Endothelial cell of umbilical vein (primary cell): ENCODE measurements around the gene KLK1.

Source experiments
- CTCF ChIP-seq, 2 donors: IDR thresholded peaks; 1 replicate in 1 of 2; 2 replicates in 1 of 2; pipeline ENCODE4 v1.5.1; 2011; ENCODE audit warnings: low read length in 2 of 2, mild to moderate bottlenecking in 2 of 2, moderate library complexity in 2 of 2, control low read depth in 1 of 2, inconsistent platforms in 1 of 2, low read depth in 1 of 2; ENCODE audit not compliant: insufficient read depth in 1 of 2; ENCODE audit errors: extremely low read depth in 1 of 2
- JUN ChIP-seq: IDR thresholded peaks from 2 replicates; pipeline ENCODE4 v1.6.1; 2011; ENCODE audit warnings: borderline replicate concordance, low read depth; ENCODE audit not compliant: insufficient read length, insufficient read depth
- POLR2A ChIP-seq: IDR thresholded peaks from 2 replicates; pipeline ENCODE4 v1.6.1; 2012; ENCODE audit warnings: low read depth, mild to moderate bottlenecking, control low read depth, low read length
- POLR2AphosphoS5 ChIP-seq: IDR thresholded peaks from 2 replicates; pipeline ENCODE4 v1.6.1; 2012; ENCODE audit warnings: low read depth, mild to moderate bottlenecking, control low read depth, low read length, moderate library complexity; ENCODE audit not compliant: insufficient read depth

DNA sequence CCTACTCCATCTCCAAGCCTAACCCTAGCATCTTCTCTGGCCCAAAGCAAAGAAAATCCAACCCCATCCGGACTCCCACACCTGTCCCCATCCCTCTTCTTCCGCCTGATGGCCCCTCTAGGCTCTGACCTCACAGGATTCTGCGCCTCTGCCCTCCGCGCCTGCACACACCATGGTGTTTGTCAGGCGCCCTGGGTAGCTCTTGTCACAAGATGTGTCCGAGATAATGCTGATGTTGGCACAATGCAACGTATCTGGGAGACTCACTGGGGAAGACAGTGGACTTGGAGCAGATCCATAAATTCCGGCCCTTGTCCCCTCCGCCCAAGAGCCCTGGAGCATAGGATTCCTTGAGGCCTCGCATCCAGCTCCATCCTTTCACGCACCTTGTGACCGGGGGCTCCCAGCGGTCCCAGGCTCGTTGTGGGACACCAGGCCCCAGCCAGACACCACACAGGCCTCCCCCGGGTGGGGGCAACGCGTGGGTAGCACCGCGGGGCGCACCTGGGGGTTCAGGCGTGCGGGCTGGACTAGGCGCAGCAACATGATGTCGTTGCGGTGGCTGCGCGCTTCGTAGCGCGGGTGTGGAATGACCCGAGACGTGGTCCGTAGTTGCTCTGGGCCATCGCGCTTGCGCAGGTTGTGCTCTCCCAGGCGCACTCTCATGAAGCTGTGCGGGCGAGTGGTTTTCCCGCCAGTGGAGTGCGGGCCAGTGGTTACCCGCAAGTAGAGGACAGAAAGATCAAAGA is 3.1 kb upstream of the KLK1 start:
- TF ChIP-seq CTCF (IDR thresholded peaks at IDR 0.05; ENCODE audit: extremely low read depth in 1 of 2, insufficient read depth in 1 of 2, low read depth in 1 of 2, low read length in 2 of 2) (no peak), POLR2A (no peak), JUN (no peak), POLR2AphosphoS5 (no peak)
